Measurements from ENCODE around the gene PPP2R2C. TPM values are rescaled to one million over a fixed set of nuclear protein-coding genes. Genes with fewer than 3 reads are reported as not detected.
A peak's percentile ranks its signal among the peaks of the same experiment; 100 is the strongest.

The PPP2R2C gene
- 12.3 TPM for total RNA-seq
- long read RNA-seq = 0 reads

GRCh38 chr4:6472387-6473263 lies at the start of gene PPP2R2C:
Gene PPP2R2C, minus strand, starts transcription at chr4:6472614. Its CDS starts 385 bp downstream, at chr4:6472229.
- intact Hi-C loops (cut with DNase I) = loop anchor here (5.0 kb wide), 1 partner anchor 140 kb away; no protein-coding TSS in a partner anchor
- ATAC-seq = no peak
- no peak for DNase-seq (ENCODE audit: missing footprints)

DNA sequence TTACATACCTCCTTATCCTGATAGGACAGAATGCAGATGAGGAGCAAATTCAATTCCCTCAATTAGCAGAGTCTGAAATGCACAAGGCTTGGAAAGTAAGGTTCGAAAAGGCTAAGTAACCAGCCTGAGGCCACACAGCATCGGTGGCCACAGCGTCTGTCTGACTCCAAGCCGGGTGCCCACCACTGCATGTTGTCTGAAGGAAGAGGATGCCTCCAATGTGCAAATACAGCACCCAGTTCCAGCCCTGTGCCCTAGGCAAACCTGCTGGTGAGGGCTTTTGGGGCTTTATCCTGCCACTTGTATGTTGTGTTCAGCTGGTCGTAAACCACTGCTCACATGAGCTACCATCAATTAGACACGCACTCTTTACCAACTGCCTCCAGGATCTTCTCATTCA lies 48.6 kb upstream of the PPP2R2C start:
- no peak for ATAC-seq
- intact Hi-C loops (cut with DNase I) = no loop called here

GRCh38 chr4:6520051-6520636 lies 47.7 kb upstream of the PPP2R2C start:
- ATAC-seq = no peak
- DNase-seq (ENCODE audit: missing footprints) = no peak
- intact Hi-C loops (cut with DNase I) = no loop called here

More for the DNA sequence above, 48.6 kb upstream of the PPP2R2C start:
- no peak for DNase-seq (ENCODE audit: missing footprints)

- intact Hi-C loops (cut with DNase I) = no loop called here
- ATAC-seq = no peak
- DNase-seq (ENCODE audit: missing footprints) = no peak
These were observed 44.8 kb upstream of the PPP2R2C start for GRCh38 chr4:6517171-6517570.

- no peak for DNase-seq (ENCODE audit: missing footprints)
- intact Hi-C loops (cut with DNase I) = no loop called here
- peak; percentile 84 for ATAC-seq
These were observed 44.3 kb upstream of the PPP2R2C start for GRCh38 chr4:6516762-6517161.

GRCh38 chr4:6516281-6516680 lies 43.9 kb upstream of the PPP2R2C start:
- DNase-seq (ENCODE audit: missing footprints) (no peak), ATAC-seq (no peak)
- intact Hi-C loops (cut with DNase I) = no loop called here

GRCh38 chr4:6513678-6514077 lies 41.3 kb upstream of the PPP2R2C start:
- intact Hi-C loops (cut with DNase I) = no loop called here

GRCh38 chr4:6509587-6509986 lies 37.2 kb upstream of the PPP2R2C start:
- no peak for ATAC-seq
- intact Hi-C loops (cut with DNase I) = no loop called here
- DNase-seq (ENCODE audit: missing footprints) = no peak

More at GRCh38 chr4:6513678-6514077, 41.3 kb upstream of the PPP2R2C start:
- no peak for DNase-seq (ENCODE audit: missing footprints)
- no peak for ATAC-seq

GRCh38 chr4:6507345-6507744 lies 34.9 kb upstream of the PPP2R2C start:
- ATAC-seq = no peak
- DNase-seq (ENCODE audit: missing footprints) = no peak
- intact Hi-C loops (cut with DNase I) = no loop called here

GRCh38 chr4:6506616-6507140 lies 34.3 kb upstream of the PPP2R2C start:
- ATAC-seq = no peak
- no peak for DNase-seq (ENCODE audit: missing footprints)
- intact Hi-C loops (cut with DNase I) = no loop called here

DNA sequence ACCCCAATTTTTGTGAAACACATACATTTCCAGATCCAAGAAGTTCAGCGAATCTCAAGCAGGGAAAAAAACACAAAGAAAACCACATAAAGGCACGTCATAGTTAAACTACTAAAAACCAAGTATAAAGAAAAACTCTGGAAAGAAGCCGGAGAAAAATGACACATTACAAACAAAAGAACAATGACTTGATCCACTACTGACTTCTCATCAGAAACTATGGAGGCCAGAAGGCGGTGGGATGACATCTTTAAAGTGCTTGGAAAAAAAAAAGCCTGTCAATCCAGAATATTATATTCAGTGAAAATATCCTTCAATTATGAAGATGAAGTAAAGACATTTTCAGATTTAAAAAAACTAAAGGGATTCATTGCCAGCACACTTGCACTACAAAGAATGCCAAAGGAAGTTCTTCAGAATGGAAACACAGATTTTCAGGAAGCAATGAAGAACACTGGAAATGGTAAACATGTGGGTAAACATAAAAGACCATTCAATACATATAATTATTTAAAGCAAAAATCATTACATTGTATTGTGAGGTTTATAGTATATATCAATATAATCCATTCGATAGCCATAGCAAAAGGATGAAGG lies 32.6 kb upstream of the PPP2R2C start:
- no peak for ATAC-seq
- intact Hi-C loops (cut with DNase I) = no loop called here
- no peak for DNase-seq (ENCODE audit: missing footprints)

DNA sequence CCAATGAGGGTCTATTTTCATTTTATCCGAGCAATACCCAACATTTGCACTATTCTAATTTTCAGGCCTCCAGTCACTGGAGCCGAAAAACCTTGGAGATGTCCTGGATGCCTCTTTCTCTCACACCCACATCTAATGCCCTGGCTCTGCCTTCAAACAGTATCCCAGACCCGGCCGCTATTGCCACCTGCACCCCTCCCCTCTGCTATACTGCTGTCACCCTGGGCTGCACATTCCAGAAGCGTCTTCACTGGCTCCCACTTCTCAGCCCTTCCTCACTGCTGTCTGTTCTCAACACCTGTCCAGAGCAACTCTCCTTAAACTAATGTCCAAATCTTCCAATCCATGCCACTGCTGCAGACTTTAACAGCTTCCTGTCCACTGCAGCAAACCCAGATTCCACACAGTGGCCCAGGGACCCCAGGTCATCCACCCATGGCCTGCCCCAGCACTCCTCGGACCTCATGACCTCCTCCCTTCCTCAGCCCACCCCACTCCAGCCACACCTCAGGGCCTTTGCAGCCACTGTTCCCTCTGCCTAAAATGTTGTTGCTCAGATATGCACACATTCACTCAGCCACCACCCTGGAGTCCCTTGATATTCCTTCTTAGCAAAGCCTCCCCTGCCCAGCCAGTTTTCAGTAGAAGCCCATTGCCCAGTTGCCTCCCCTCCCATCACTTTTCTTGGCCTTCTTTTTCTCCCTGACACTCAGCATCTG lies 30.5 kb upstream of the PPP2R2C start:
- DNase-seq (ENCODE audit: missing footprints) (no peak), ATAC-seq (no peak)
- intact Hi-C loops (cut with DNase I) = no loop called here

DNA sequence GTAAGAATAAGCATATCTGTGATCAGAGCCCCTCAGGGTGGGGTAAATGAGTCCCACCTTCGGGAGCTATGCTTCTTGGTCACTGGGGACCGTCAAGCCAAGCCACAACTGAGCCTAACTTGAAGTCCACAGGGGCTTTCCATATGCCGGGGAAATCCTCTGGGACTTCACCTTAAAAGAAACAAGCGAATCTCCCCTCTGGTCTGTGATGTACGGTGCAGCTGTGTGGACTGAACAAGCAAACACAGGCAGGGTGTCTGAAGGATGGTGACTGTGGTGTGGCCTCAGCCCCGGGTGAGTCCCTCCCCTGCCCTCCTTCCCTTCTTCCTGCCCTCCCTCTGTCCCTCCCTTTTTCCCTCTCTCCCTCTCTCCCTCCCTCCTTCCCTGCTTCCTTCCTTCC lies 29.7 kb upstream of the PPP2R2C start:
- no peak for ATAC-seq
- intact Hi-C loops (cut with DNase I) = no loop called here
- DNase-seq (ENCODE audit: missing footprints) = no peak

- no peak for DNase-seq (ENCODE audit: missing footprints)
- ATAC-seq = no peak
- intact Hi-C loops (cut with DNase I) = no loop called here
These were observed 28.8 kb upstream of the PPP2R2C start for GRCh38 chr4:6501171-6501570.

DNA sequence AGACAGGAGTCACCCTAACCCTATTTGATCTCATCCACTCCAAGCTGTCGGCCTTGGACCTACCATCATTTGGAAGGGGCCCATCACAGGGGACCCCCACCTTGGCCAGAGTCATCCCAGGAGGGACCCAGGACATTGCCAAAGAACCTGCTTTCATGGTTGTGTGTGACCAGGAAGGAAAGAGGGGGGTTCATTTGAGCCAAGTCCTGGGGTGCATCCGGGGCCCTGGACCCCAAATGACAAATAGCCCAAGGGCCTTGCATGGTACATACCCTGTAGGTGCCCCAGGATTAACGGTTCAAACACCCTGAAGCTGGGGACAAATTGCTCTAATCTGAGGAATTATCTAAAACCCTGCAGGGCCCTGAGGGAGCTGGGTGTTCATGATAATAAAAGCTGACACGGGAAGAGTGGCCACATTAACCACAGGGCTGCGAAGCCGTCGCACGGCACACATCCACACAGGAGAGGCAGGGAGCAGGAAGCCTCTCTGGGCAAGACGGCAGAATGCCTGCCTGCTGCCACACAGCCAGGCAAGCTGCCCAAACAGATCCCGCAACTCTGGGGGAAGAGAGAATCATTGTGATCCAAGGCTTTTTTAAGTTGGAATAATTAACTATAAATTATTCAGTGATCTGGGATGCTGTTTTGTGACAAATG lies 28.2 kb upstream of the PPP2R2C start:
- ATAC-seq = no peak
- intact Hi-C loops (cut with DNase I) = no loop called here
- DNase-seq (ENCODE audit: missing footprints) = no peak

- ATAC-seq = no peak
- intact Hi-C loops (cut with DNase I) = no loop called here
- DNase-seq (ENCODE audit: missing footprints) = no peak
These were observed 26.8 kb upstream of the PPP2R2C start for GRCh38 chr4:6499238-6499600.

DNA sequence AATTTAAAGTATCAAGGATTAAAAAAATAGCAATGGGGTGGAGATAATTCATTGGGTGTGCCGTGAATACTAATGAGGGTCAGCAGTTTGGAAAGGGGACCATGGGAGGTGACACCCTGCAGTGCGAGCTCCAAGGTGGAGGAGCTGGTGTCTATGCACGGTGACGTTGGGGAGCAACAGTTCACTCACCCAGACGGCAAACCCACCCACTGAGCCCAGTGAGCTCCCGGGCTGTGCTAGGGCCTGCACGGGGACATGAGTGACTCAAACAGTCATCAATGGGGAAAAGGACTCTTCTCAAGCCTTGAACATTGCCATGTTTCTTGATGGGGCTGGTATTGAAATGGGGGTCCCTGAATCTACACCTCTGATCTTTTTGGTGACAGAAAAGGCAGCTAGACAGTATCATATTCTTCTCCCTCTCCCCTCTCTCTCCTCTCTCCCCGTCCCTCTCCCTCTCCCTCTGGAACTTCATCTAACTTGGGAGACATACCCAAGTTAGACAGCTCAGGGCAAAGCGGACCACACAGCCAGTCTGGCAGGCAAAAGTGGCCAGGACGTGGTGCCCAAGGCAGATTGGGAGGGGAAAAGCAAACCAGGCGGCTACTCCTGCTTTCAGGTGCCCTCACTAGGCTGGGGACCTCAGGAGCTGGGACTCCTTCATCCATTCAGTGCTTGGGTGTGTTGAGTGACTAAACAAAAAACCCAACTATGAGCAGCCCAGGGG lies 26.3 kb upstream of the PPP2R2C start:
- intact Hi-C loops (cut with DNase I) = no loop called here
- DNase-seq (ENCODE audit: missing footprints) (no peak), ATAC-seq (no peak)

GRCh38 chr4:6497796-6498195 lies 25.4 kb upstream of the PPP2R2C start:
- no peak for ATAC-seq

More at GRCh38 chr4:6497796-6498195, 25.4 kb upstream of the PPP2R2C start:
- no peak for DNase-seq (ENCODE audit: missing footprints)
- intact Hi-C loops (cut with DNase I) = no loop called here
